ENCODE measurements around the gene KIF13A. TPM values are rescaled to one million over a fixed set of nuclear protein-coding genes. Genes with fewer than 3 reads are reported as not detected.

The KIF13A gene
- total RNA-seq, 4 donors from 2014 or later = 32.1 to 58.2 (median 56.5) TPM

GRCh38 chr6:18016698-18017097, 29.3 kb upstream of the KIF13A start:
- TF ChIP-seq, protein P1, sequence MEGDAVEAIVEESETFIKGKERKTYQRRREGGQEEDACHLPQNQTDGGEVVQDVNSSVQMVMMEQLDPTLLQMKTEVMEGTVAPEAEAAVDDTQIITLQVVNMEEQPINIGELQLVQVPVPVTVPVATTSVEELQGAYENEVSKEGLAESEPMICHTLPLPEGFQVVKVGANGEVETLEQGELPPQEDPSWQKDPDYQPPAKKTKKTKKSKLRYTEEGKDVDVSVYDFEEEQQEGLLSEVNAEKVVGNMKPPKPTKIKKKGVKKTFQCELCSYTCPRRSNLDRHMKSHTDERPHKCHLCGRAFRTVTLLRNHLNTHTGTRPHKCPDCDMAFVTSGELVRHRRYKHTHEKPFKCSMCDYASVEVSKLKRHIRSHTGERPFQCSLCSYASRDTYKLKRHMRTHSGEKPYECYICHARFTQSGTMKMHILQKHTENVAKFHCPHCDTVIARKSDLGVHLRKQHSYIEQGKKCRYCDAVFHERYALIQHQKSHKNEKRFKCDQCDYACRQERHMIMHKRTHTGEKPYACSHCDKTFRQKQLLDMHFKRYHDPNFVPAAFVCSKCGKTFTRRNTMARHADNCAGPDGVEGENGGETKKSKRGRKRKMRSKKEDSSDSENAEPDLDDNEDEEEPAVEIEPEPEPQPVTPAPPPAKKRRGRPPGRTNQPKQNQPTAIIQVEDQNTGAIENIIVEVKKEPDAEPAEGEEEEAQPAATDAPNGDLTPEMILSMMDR (IDR thresholded peaks at IDR 0.05; ENCODE audit: low read depth) = no peak

DNA sequence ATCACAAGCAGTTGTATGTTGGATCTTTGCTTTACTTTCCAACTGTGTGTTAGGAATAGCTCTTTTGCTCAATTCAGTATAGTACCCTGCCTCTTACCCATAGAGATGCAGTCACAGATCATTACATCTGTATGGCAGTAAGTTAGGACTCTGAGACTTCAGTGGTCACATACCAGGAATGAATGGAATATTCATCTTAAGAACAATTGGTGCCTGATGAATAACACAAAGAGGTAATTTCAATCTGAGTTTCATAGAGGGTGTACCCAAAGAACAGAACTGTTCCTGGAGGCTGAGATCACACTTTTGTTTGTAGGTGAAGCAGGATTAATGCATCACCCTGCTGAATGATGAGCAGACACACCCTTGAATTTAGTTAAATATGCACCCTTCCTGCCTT, 28.7 kb upstream of the KIF13A start:
- TF ChIP-seq, protein P1 (IDR thresholded peaks at IDR 0.05; ENCODE audit: low read depth) = no peak

DNA sequence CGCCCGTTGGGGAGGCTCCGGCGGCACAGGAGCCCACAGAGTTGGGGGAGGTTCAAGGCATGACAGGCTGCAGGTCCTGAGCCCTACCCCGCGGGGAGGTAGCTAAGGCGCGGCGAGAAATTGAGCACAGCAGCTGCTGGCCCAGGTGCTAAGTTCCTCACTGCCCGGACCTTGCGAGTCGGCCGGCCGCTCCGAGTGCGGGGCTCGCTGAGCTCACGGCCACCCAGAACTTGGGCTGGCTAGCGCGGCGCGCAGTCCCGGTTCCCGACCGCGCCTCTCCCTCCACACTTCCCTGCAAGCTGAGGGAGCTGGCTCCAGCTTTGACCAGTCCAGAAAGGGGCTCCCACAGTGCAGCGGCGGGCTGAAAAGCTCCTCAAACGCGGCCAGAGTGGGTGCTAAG, 23.9 kb upstream of the KIF13A start:
- TF ChIP-seq, protein P1 (IDR thresholded peaks at IDR 0.05; ENCODE audit: low read depth) = no peak

- TF ChIP-seq, protein P1 (IDR thresholded peaks at IDR 0.05; ENCODE audit: low read depth) = no peak
Observed at GRCh38 chr6:18004256-18004985, 17.0 kb upstream of the KIF13A start.

DNA sequence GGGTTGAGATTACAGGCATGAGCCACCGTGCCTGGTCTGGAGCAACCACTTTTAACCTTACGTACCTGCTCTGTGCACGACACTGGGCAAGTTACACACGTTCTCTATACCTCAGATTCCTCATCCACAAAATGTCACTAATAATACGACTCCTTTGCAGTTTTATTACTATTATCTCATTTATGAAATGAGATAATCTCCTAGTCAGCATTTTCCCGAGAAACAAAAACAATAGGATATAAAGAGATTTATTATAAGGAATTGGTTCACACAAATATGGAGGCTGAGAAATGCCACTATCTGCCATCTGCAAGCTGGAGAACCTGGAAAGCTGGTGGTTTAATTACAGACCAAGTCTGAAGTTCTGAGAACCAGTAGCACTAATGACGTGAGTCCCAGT, 12.0 kb upstream of the KIF13A start:
- TF ChIP-seq, protein P1 (IDR thresholded peaks at IDR 0.05; ENCODE audit: low read depth) = no peak

DNA sequence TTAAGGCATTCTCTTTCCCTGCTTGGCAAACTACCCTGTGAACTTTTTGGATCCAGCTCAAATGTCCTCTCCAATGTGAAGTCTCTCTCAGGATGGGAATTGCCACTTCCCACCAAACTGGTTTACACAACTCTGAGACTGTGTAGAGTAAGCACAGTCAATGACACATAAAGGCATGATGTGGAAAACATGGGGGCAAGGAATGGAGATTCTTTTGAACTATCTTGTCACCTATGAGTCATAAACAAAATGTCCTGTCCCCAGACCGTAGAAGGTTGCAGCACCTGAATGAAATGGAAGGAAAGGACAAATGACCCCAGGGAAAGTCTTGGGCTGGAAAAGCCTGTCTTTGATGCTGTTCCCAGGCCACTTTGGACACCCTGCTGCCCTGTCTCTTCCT, 11.0 kb upstream of the KIF13A start:
- TF ChIP-seq, protein P1 (IDR thresholded peaks at IDR 0.05; ENCODE audit: low read depth) = no peak

GRCh38 chr6:17998003-17998402, 10.6 kb upstream of the KIF13A start:
- TF ChIP-seq, protein P1 (IDR thresholded peaks at IDR 0.05; ENCODE audit: low read depth) = no peak

Data from subcutaneous adipose tissue (tissue), 4 donors.